AG08395 (cell line): ENCODE data around the gene KCNAB2.
"Not testable (repeated sequence)": the region's sequence is repeated elsewhere in the genome, so short reads cannot be mapped to it uniquely, and the experiment has no call there.

Experiments
- DNase-seq: peaks from one replicate; pipeline ENCODE4 v3.0.0; 2012; ENCODE audit warnings: mixed read lengths, low spot score

The KCNAB2 gene

DNA sequence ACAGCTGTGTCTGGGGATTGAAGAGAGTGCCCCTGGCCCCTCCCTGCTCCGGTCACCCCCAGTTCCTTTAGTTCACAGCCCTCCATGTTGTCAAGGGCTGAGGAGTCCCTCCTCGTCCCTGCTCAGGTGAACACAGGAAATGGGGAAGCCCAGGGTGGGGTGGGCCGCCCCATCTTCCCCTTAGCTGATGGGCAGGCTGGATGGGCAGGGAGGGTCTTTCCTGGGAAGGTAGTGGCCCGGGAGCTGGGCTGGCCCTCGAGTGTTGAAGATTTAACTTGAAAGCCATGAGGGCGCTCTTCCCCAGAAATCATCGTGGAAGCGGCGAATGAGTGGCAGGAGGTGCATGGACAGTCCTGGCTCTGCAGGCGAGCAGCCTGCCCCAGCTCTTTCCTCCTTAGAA, 35.1 kb upstream of the KCNAB2 start:
- DNase-seq = no peak

DNA sequence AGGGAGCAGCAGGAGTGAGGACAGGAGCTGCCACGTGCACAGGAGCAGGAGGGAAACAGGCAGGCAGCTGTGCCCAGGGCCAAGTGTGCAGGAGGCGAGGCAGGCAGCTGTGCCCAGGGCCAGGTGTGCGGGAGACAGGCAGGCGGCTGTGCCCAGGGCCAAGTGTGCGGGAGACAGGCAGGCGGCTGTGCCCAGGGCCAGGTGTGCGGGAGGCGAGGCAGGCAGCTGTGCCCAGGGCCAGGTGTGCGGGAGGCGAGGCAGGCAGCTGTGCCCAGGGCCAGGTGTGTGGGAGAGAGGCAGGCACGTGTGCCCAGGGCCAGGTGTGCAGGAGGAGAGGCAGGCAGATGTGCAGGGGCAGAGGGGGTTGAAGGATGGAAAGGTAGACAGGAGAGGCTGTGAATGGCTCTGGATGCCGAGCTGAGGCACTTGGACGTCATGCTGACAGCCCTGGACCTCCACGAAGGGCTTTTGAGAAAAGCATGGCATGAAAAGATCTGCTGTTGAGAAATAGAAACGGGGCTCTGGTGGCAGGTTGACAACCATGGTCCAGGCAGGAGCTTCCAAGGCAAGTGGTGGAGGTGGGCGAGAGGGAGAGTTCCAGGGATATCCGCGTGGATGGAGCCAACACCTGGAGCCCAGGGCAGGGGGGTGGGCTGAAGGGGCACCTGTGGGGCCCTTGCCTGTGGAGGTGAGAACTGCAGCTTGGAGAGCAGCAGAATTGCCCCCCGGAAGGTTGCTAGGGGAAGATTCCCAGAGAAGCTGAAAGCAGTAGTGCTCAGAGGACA, 34.3 kb upstream of the KCNAB2 start:
- DNase-seq = no peak

DNA sequence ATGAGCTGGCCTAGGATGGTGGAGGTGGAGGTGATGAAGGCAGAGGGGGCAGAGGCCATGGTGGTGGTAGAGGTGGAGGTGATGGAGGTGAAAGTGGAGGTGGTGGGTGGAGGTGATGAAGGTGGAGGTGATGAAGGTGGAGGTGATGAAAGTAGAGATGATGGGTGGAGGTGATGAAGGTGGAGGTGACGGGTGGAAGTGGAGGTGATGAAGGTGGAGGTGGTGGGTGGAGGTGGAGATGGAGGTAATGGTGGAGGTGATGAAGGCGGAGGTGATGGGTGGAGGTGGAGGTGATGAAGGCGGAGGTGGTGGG, 33.8 kb upstream of the KCNAB2 start:
- DNase-seq = no peak

DNA sequence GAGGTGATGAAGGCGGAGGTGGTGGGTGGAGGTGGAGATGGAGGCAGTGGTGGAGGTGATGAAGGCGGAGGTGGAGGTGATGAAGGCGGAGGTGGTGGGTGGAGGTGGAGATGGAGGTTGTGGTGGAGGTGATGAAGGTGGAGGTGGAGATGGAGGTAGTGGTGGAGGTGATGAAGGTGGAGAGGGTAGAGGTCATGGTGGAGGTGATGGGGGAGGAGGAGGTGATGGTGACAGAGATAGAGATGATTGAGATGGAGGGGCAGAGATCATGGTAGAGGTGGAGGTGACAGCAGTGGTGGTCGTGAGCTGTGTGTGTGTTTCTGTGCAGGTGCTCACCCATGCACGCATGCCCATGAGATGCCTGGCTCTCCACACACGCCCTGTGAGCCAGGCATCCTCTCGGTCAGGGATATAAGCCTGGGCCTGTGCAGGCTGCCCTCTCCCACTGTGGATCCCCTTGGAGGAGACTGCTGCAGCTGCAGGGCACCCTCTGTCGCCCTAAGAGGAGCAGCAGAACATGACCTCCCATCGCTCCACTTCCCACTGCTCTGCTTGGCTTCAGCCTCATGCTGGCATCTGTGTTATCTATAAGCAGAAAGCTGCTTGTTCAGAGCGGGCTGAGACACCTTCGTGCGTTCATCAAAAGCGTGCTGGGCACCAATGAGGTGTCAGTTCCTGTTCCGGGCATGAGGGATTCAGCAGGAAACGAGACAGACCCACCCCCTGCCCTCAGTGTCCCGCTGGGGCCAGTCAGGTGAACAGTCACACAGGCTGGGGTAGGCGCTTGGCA, 33.0 kb upstream of the KCNAB2 start:
- no peak for DNase-seq

DNA sequence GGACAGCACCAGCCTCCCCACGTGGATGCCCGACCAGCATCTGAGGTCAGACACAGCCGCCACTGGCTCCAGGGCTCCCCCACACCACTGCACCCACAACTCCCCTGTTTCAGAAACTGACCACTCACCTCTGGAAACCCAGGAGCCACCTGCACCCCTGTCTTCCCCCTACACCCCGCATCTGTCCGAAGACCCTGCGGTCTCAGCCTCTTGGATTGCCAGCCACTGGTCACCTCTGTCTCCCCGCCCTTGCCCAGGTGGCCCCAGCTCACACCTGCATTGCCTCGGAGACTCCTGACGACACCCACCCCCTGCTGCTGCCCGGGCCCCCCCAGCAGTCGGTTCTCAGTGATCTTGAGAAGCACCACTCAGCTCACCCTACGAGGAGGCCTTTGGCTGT, 32.2 kb upstream of the KCNAB2 start:
- no peak for DNase-seq

DNA sequence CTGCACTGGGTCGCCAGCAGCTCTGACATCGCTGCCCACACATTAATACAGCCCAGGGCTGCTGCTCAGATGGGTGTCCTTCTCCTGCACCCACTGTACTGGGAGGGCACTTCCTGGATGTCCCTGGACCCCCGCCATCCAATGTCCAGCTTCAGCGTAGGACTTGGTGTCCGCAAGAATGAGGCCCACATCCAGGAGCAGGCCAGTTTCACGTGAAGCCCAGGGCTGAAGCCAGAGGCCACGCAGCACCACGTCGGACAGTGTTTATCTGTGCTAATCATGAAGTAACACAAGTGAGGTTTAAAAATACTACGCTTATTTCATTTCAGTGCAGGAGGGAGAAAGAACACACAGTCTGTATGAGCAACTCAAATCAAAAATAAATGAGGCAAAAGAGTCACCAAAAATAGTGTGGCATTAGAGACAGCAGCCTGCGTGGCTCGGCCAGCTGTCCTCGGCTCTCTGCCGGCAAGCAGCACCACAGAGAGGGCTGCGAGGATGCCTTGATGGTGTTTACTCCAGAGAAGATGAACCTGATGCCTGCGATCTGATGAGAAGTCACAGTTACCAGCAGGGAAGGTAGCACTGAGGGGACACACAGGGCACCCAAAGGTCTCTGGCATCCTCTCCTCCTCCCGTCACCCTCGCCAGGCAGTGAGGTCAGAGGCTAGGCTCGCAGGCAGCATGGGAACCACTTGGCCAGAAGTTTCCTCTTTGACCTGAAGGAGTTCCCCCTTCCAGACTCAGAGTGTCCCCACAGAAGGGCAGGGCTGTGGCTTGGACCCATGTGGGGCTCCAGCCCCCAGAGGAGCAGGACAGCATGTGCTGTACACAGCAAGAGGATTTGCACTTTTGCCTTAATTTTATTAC, 31.3 kb upstream of the KCNAB2 start:
- no peak for DNase-seq

DNA sequence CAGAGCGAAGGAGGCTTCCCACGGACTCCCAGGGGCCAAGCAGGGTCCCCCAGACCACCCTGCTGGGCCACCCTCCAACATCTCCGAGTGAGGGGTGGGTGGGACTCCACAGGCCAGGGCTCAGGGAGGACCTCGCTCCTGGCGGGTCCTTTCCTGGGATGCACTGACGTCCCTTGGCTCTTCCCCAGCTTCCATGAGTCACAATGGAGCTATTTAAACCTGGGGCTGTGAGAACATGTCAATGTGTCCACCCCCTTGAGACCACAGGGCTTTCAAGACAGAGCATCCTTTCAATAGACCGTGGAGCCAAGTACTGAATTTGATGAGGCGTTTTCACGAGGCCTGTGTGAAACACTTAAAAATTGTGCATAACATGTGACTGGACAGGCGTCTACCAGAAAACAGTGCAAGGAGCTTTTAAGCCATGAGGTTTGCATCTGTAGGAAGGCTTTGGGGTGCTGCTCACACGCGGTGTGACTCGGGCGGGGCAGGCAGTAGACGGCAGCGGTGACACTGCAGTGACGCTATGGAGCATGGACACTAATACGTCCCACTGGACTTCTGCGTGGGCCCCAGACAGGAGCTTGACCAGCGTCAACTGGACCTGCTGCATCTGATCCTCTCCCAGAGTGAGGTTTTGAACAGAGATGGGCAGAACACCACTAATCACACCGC, 29.4 kb upstream of the KCNAB2 start:
- DNase-seq = peak; percentile 46

DNA sequence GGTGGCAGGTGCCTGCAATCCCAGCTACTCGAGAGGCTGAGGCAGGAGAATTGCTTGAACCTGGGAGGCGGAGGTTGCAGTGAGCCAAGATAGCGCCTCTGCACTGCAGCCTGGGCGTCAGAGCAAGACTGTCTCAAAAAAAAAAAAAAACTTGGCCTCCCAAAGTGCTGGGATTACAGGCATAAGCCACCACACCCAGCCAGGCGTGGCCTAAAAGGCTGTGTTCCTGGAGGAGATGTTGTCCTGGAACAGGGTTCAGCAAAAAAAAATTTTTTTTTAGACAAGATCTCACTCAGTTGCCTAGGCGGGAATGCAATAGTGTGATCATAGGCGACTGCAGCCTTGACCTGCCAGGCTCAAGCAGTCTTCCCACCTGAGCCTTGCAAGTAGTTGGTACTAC, 28.0 kb upstream of the KCNAB2 start:
- DNase-seq = not testable (repeated sequence)

DNA sequence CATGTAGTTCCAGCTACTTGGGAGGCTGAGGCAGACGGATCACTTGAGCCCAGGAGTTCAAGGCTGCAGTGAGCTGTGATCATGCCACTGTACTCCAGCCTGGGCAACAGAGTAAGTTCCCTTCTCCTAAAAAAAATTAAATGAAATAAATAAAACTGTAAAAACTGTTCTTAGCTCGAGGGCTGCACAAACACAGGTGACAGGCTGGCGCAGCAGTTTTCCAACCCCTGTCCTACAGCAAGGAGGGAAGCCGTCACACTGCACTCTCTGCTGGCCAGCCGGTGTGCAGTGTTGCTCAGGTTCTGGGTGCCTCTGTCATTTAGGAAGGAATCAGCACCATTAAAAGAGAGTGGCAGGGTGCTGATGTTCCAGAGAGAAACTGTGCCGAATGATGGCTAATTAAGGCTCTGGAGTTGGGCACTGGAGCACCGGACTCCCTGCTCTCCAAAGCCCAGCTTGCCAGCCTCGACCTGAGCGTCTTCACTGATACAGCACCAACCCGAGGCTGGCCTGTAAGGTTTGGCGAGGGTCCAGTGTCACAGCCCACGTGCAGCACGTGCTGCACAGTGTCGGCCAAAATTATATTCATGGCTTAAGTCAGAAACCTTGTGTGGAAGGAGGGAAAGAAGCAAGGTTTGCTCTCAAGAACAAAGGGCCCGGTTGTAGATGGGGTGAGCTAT, 26.4 kb upstream of the KCNAB2 start:
- DNase-seq = no peak

DNA sequence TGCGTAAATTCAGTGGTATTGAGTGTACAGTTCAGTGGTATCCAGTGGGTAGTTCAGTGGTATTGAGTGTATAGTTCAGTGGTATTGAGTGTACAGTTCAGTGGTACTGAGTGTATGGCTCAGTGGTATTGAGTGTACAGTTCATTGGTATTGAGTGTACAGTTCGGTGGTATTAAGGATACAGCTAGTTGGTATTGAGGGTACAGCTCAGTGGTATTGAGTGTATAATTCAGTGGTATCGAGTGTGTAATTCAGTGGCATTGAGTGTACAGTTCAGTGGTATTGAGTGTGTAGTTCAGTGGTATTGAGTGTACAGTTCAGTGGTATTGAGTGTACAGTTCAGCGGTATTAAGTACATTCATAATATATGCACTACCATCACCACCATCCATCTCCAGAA, 23.5 kb upstream of the KCNAB2 start:
- DNase-seq = no peak

DNA sequence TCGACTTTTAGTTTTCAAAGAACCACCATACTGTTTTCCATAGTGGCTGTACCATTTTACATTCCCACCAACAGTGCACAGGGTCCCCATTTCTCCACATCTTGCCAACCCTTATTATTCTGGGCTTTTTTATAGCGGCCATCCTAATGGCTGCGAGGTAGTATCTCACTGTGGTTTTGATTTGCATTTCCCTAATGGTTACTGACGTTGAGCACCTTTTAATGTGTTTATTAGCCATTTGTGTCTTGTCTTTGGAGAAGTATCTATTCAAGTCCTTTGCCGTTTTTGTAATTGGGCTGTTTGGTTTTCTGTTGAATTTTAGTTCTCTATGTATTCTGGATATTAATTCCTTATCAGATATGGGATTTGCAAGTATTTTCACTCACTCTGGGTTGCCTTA, 22.3 kb upstream of the KCNAB2 start:
- DNase-seq = no peak

DNA sequence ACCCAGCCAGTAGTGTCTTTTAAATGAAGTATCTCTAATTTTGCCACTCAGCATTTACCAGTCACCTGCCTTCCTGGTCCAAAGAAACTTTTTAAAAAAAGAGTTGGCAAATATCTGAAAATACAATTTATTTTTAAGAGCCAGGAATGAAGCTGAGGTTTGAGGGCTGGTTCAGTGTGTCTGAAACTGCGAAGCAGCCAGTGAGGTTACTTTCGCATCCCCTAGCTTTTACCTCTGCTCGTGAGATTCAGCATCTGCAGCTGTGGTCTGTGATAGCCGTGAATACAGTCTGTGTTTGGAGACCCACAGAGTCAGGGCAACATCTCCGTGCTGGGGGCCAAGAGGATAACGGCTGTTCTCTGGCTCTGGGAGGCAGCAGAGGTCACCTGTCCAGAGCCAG, 21.3 kb upstream of the KCNAB2 start:
- no peak for DNase-seq

DNA sequence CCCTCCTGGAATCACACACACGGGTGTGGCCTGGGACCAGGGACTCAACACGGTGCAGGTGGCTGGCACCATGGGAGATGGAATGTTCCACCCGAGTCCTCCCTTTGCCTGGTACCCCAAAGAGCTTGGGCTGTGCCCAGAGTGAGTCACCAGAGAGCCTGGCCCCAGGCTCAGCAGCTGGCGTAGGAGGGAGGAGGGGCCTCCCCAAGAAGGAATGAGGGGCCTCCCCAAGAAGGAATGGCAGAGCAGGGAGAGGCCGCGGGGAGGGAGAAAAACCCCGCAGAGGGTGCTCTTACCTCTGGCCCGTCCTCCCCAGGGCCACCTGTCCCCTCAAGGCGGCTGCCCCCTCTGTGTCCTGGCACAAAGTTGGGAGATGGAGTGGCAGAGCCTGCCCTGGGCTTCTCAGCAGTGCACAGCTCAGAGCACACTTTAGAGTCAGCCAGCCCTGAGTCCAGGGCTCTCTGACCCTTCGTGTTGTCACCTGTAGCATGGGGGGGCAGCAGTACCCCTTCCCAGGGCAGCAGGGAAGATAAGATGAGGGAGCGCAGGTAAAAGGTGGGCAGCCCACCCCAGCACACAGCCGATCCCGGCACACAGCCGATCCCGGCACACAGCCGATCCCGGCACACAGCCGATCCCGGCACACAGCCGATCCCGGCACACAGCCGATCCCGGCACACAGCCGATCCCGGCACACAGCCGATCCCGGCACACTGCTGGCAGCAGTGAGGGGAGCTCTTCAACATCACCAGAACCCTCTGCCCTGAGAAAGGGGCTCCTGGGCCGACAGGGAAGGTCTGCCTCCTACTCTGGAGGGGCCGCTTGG, 20.2 kb upstream of the KCNAB2 start:
- DNase-seq = peak; percentile 51

DNA sequence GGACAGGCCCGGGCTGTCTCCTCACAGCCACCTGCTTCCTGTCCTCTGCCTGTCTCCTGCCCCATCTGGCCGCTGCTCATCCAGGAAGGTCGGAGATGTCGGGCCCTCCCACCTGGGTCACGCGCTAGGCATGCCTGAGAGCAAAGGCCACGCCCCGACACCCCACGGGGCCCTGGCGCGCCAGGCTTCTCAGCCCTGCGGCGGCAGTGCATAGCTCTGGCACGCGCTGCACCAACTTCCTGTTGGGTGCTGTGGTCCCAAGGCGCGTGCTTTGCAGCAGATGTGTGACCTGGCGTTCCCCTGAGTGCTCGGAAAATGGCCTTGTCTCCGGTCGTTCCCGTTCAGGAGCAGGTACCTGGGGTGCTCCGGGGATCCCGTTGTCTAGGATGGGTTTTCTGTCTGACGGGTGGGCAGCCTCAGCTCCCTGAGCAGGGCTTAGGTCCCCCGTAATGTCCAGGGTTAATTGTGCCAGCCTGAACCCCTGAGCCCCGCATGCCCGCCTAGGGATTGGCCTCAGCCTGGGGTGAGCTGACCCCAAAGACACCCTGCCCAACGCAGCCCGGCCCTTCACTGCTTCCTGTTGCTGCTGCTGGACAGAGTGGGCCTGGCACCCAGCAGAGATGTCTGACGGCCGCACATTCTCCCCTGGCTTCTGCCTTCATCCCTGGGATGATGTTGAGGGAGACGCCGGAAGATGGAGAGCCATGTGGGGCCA, 19.4 kb upstream of the KCNAB2 start:
- peak; percentile 63 for DNase-seq

DNA sequence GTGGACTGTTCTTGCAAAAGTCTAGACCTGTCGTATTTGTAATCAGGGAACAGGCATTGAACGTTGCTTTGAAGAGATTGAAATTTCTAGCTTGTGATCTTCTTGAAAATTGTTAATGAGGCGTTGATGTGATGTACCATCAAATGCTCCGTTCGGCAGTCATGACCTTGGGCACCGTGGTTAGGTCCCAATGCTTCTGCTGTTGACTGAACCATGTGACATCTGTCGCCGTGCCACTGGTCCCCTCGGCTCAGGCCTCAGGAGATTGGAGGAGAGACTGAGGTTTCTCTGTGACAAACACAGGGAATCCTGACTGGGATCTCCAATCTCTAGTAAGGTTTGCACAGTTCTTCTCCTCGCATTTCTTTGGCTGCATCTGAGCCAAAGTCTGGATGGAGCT, 18.1 kb upstream of the KCNAB2 start:
- DNase-seq = no peak

DNA sequence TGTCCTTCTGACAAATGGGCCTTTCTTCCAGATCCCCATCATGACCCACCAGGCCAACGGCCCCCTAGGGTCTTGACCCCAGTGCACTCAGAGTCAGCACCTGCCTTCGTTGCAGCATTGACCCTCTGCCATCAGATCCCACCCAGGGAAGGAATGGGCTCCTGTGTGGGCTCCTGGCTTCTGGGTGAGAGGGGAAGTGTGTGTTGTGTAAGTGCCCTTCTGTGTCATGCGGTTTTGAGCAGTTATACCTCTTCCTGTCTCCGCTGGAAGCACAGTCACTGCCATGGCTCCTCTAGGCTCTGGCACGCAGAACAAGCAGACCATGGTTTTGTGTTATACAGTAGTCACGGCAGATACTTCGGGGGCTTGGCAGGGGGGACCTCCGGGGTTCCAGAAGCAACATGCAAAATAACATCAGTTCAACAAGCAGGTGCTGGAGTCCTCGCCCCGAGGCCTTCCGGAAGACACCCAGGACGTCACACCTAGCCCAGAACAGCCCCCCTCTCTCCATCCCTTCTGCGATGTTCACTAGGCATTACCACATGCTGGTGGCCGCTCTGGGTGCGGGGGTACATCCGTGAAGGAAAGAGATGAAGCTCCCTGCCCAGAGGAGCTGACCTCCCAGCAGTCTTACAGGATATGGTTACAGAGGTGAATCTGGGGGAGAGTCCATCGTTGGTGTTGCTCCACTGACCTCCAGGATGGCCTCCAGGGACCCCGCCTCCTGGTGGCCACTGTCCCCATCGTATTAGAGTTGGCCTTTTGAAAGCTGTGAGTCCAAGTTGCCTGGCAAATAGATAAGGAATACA, 17.4 kb upstream of the KCNAB2 start:
- DNase-seq = no peak

DNA sequence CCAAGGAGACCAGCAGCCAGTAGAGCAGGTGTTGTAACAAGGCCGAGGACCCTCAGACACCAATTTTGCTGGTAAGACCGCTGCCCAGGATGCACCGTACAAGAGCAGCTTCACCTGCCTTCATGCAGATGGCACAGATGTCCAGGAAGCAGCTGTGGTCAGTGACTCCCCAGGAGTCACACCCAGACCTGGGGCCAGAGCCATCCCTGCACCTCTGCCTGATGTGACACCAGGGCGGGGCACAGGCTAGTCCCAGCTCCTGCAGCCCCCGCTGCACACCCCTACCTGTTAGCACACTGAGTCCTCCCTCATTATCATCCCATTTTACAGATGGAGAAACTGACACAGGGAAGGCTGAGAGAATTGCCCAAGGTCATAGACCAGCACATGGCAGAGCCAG, 16.3 kb upstream of the KCNAB2 start:
- no peak for DNase-seq

DNA sequence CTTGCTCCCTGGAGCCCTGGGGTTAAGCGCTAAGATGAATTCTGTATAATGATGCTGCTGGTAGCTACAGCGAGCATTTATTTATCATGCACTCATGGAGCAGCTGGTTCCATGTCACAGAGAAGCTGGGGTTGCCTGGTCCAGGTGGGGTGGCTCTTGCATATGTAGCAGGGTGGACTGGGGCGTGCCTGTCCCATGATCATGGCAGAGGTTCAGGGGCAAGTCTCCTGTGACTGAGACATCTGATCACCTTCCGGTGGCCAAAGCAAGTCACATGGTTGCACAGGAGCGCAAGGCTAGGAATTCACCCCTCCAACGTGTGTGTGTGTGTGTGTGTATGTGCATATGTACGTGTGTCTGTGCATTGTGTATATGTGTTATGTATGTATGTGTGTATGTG, 15.6 kb upstream of the KCNAB2 start:
- no peak for DNase-seq

DNA sequence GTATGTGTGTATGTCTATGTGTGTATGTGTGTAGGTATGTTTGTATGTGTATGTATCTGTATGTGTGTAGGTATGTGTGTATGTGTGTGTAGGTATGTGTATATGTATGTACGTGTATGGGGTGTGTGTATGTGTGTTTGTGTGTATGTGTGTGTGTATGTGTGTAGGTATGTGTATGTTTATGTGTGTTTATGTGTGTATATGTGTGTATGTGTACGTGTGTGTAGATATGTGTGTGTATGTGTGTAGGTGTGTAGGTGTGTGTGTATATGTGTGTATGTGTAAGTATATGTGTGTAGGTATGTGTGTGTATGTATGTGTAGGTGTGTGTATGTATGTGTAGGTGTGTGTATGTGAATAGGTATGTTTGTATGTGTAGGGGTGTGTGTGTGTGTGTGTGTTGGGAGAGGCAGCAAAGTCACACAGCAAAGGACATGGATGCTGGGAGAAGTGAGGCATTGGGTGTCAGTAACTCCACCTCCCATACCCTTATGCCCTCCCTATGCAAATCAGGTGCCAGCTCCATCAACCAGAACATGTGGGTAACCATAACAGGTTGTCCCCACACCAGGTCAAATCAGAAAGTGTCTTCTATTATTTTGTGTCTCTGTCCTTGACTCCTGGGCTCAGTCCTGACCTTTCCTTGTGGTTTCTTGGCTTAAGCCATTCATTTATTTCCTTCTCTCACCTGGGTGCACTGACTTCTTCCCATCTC, 15.0 kb upstream of the KCNAB2 start:
- DNase-seq = no peak
